ENCODE measurements around the gene WDR86.

The WDR86 gene

GRCh38 chr7:151405056-151405455 lies 4.8 kb downstream of the WDR86 start:
- no peak for TF ChIP-seq CTCF (IDR thresholded peaks at IDR 0.05; ENCODE audit: low read depth, low read length)
- no peak overlapping the region for H3K4me3 ChIP-seq (ENCODE audit: low read depth, low read length)
- peaks cover 12% of the 10 kb centered on the region for H3K27me3 ChIP-seq (ENCODE audit: insufficient read depth, low read depth, severe bottlenecking)
- no peak overlapping the region for H3K27ac ChIP-seq
- H3K9me3 ChIP-seq (ENCODE audit: severe bottlenecking) = no peaks in the 10 kb centered on the region
- H3K36me3 ChIP-seq = no peaks in the 10 kb centered on the region
- no peak for DNase-seq

GRCh38 chr7:151404216-151405011 lies 5.4 kb downstream of the WDR86 start:
- Histone ChIP-seq H3K27me3 (ENCODE audit: insufficient read depth, low read depth, severe bottlenecking) (peaks cover 9% of the 10 kb centered on the region), H3K27ac (no peak overlapping the region), H3K9me3 (ENCODE audit: severe bottlenecking) (no peaks in the 10 kb centered on the region), H3K4me3 (ENCODE audit: low read depth, low read length) (no peak overlapping the region), H3K36me3 (no peaks in the 10 kb centered on the region)
- no peak for TF ChIP-seq CTCF (IDR thresholded peaks at IDR 0.05; ENCODE audit: low read depth, low read length)
- no peak for DNase-seq

GRCh38 chr7:151403764-151404163 lies 6.1 kb downstream of the WDR86 start:
- Histone ChIP-seq H3K27me3 (ENCODE audit: insufficient read depth, low read depth, severe bottlenecking) (peaks cover 3% of the 10 kb centered on the region), H3K27ac (no peak overlapping the region), H3K9me3 (ENCODE audit: severe bottlenecking) (no peaks in the 10 kb centered on the region), H3K4me3 (ENCODE audit: low read depth, low read length) (no peak overlapping the region), H3K36me3 (no peaks in the 10 kb centered on the region)
- DNase-seq = no peak
- TF ChIP-seq CTCF (IDR thresholded peaks at IDR 0.05; ENCODE audit: low read depth, low read length) = no peak

GRCh38 chr7:151402029-151402835 lies 7.6 kb downstream of the WDR86 start:
- TF ChIP-seq CTCF (IDR thresholded peaks at IDR 0.05; ENCODE audit: low read depth, low read length) = peak; percentile 10; the same call in 1 of the 2 replicates
- Histone ChIP-seq H3K4me3 (ENCODE audit: low read depth, low read length) (no peak overlapping the region), H3K9me3 (ENCODE audit: severe bottlenecking) (no peaks in the 10 kb centered on the region), H3K27ac (no peak overlapping the region), H3K36me3 (no peaks in the 10 kb centered on the region), H3K27me3 (ENCODE audit: insufficient read depth, low read depth, severe bottlenecking) (no peaks in the 10 kb centered on the region)
- DNase-seq = no peak

GRCh38 chr7:151400626-151401315 lies 9.1 kb downstream of the WDR86 start:
- H3K9me3 ChIP-seq (ENCODE audit: severe bottlenecking) = no peaks in the 10 kb centered on the region
- no peak for TF ChIP-seq CTCF (IDR thresholded peaks at IDR 0.05; ENCODE audit: low read depth, low read length)
- H3K36me3 ChIP-seq = no peaks in the 10 kb centered on the region
- no peak overlapping the region for H3K27ac ChIP-seq
- no peak overlapping the region for H3K4me3 ChIP-seq (ENCODE audit: low read depth, low read length)
- H3K27me3 ChIP-seq (ENCODE audit: insufficient read depth, low read depth, severe bottlenecking) = no peaks in the 10 kb centered on the region
- DNase-seq = no peak

Measured in WERI-Rb-1 (cell line).